ENCODE results near the gene MORN1.

MORN1 gene

GRCh38 chr1:2322581-2323211 is 68.7 kb downstream of the MORN1 start:
- CTCF ChIA-PET: interaction anchor here (1.0 to 3.9 kb wide), 4 partner anchors 11 to 88 kb away, joined by 4 to 16 read pairs (median 4); no protein-coding TSS in a partner anchor
- H3K4me3 ChIP-seq (ENCODE audit: low read depth, low read length): no peak overlapping the region
- POLR2A ChIA-PET: interaction anchor here (1.0 kb wide), 2 partner anchors 94 to 95 kb away, joined by 3 to 6 read pairs; no protein-coding TSS in a partner anchor
- DNase-seq (ENCODE audit: low read depth, low spot score): no peak
- TF ChIP-seq CTCF (IDR thresholded peaks at IDR 0.05; ENCODE audit: insufficient read depth, low read length, missing control alignments): no peak

DNA sequence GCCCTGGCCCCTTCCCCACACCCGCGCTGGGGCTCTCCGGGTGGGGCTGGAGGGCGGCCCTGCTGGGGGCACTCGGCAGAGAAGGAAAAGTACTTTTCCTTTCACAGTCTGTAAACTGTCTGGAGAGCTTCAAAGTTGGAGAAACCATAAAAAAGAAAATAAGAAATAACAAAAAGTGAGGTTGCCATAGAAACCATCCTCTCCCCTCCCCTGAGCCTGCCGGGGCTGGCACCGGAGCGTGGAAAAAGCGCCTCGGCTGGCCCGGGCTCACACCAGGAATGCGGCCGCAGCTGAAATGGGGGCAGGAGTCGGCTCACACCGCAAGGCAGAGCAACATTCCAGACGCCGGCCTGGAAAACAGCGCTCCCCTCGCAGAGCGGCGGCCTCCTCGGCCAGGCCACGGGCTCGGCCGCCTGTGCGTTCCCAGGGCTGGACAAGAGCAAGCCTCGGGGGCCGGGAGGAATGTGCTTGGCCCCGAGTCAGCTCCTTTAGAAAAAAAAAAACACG is 69.2 kb downstream of the MORN1 start:
- ChIA-PET CTCF (interaction anchor here (1.0 to 3.9 kb wide), 5 partner anchors 11 to 88 kb away, joined by 3 to 16 read pairs (median 4); no protein-coding TSS in a partner anchor), POLR2A (interaction anchor here (1.0 kb wide), 2 partner anchors 93 to 95 kb away, joined by 3 to 6 read pairs; no protein-coding TSS in a partner anchor)
- H3K4me3 ChIP-seq (ENCODE audit: low read depth, low read length): no peak overlapping the region
- peak; percentile 34 for TF ChIP-seq CTCF (IDR thresholded peaks at IDR 0.05; ENCODE audit: insufficient read depth, low read length, missing control alignments)
- peak; percentile 54 for DNase-seq (ENCODE audit: low read depth, low spot score)

GRCh38 chr1:2320760-2321667 is 70.3 kb downstream of the MORN1 start:
- no peak for TF ChIP-seq CTCF (IDR thresholded peaks at IDR 0.05; ENCODE audit: insufficient read depth, low read length, missing control alignments)
- POLR2A ChIA-PET: no interaction called here
- H3K4me3 ChIP-seq (ENCODE audit: low read depth, low read length): no peak overlapping the region
- DNase-seq (ENCODE audit: low read depth, low spot score): no peak
- CTCF ChIA-PET: interaction anchor here (1.0 to 3.9 kb wide), 4 partner anchors 36 to 126 kb away, joined by 3 to 16 read pairs (median 3); partner anchors contain the start of gene FAAP20

- TF ChIP-seq CTCF (IDR thresholded peaks at IDR 0.05; ENCODE audit: insufficient read depth, low read length, missing control alignments): no peak
- no peak overlapping the region for H3K4me3 ChIP-seq (ENCODE audit: low read depth, low read length)
- POLR2A ChIA-PET: interaction anchor here (0.9 kb wide), 1 partner anchor 71 kb away, joined by 3 read pairs; the partner anchor contains the start of genes MORN1 and RER1
- CTCF ChIA-PET: interaction anchor here (1.2 to 3.9 kb wide), 4 partner anchors 14 to 125 kb away, joined by 3 to 16 read pairs (median 4); partner anchors contain the start of gene FAAP20
- no peak for DNase-seq (ENCODE audit: low read depth, low spot score)
These were observed 71.3 kb downstream of the MORN1 start for GRCh38 chr1:2320006-2320405.

DNA sequence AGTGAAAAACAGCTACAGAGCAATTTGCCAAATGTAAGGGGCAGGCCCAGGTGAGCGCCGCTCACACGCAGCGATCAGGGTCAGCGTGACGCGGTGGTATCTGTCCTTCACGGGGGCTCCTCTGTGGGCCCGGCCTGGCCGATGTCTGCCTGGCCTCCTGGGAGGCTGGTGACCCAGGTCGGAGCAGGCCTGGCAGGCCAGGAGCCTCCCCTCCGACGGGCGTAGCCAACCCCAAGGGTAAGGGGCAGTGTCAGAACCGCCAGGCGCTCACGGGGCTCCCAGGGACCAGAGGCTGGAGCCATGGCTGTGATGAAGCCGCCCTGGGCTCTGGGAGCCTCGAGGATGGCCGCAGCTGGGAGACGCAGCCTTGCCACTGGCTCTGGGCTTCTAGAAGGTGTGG is 72.1 kb downstream of the MORN1 start:
- TF ChIP-seq CTCF (IDR thresholded peaks at IDR 0.05; ENCODE audit: insufficient read depth, low read length, missing control alignments): no peak
- POLR2A ChIA-PET: interaction anchor here (0.9 kb wide), 1 partner anchor 72 kb away, joined by 3 read pairs; the partner anchor contains the start of genes MORN1 and RER1
- no peak for DNase-seq (ENCODE audit: low read depth, low spot score)
- CTCF ChIA-PET: interaction anchor here (1.2 to 3.9 kb wide), 3 partner anchors 13 to 124 kb away, joined by 3 to 16 read pairs (median 6); partner anchors contain the start of gene FAAP20
- no peak overlapping the region for H3K4me3 ChIP-seq (ENCODE audit: low read depth, low read length)

Measured in AG04449 (cell line).